ENCODE data around the gene RNASE12. TPM values are rescaled to one million over a fixed set of nuclear protein-coding genes. Genes with fewer than 3 reads are reported as not detected.

RNASE12 gene
- total and polyA plus RNA-seq, 9 of the 15 experiments (the other 6 are each of a cell fraction or from before 2014, with no cell fraction given) = 0.24 TPM; not detected in 8

DNA sequence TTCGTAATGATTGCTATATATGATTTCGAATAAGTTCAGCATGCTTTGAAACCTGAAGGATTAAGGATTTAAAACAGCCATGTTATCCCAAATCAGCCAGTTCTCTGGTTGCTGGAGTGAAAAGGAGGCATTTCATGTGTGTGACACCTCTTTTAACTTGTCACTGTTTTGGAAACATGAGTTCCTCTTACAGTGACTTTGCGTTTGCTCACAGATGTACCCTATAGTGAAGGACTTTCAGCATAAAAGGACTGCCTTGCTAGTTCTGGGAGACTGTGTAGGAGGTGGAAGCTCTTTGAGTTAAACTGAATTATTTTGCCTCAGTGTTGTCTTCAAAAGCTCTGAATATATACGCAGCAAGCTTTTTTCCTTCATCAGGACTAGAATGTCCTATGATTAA is 10.9 kb downstream of the RNASE12 start:
- peak in 1 of 4 experiments; percentile 28 for DNase-seq (ENCODE audit: extremely low read depth in 1 of 4, low spot score in 3 of 4)
- no peak overlapping the region; the same call in 1 of the 2 replicates for H3K4me2 ChIP-seq (ENCODE audit: insufficient read depth, low read length)
- intact Hi-C loops (cut with micrococcal nuclease) (no loop called here), in situ Hi-C loops (cut with MboI) (no loop called here)
- H3K27ac ChIP-seq (ENCODE audit: extremely low read depth, low read depth, low read length) = peak overlapping the region; percentile 42; the same call in 2 of the 3 replicates
- peaks cover 8 to 25% of the 10 kb centered on the region in 2 experiments; a peak in 4 of 5 replicates for H3K4me1 ChIP-seq (replicated peaks in 1 of 2; ENCODE audit: control insufficient read depth in 2 of 2, insufficient read depth in 2 of 2, low read length in 2 of 2)
- no peaks in the 10 kb centered on the region for H3K9me3 ChIP-seq (replicated peaks; ENCODE audit: control insufficient read depth, insufficient read depth, low read depth, low read length)
- BruUV-seq (replicated peaks) = no TSS peak
- no peaks in the 10 kb centered on the region for H3K27me3 ChIP-seq (ENCODE audit: control insufficient read depth in 2 of 2, insufficient read depth in 2 of 2, low read length in 2 of 2)
- ChIA-PET POLR2A (no interaction called here), CTCF (ENCODE audit: low intra/inter-chr PET ratio) (no interaction called here)
- no peaks in the 10 kb centered on the region for H3K36me3 ChIP-seq (ENCODE audit: control insufficient read depth, insufficient read depth, low read length)
- peak; percentile 49 for FAIRE-seq
- H3K4me3 ChIP-seq = no peak overlapping the region
- no peaks in the 10 kb centered on the region for H3K9me1 ChIP-seq (ENCODE audit: control insufficient read depth, insufficient read depth, low read length)
- H3K79me2 ChIP-seq (ENCODE audit: control insufficient read depth, insufficient read depth, low read length) = no peaks in the 10 kb centered on the region
- WGBS (ENCODE audit: insufficient coverage, low coverage, missing lambda C conversion rate) = 63% methylated on average over 4 of the region's 4 CpGs
- ATAC-seq = peak; percentile 72
- H2AFZ ChIP-seq (ENCODE audit: low read depth, low read length) = peak overlapping the region; percentile 71
- H4K20me1 ChIP-seq (replicated peaks; ENCODE audit: control insufficient read depth, insufficient read depth, low read length) = no peaks in the 10 kb centered on the region
- no peak overlapping the region for H3K9ac ChIP-seq (ENCODE audit: insufficient read depth in 1 of 2, low read depth in 2 of 2, low read length in 2 of 2)
- TF ChIP-seq, protein P1, sequence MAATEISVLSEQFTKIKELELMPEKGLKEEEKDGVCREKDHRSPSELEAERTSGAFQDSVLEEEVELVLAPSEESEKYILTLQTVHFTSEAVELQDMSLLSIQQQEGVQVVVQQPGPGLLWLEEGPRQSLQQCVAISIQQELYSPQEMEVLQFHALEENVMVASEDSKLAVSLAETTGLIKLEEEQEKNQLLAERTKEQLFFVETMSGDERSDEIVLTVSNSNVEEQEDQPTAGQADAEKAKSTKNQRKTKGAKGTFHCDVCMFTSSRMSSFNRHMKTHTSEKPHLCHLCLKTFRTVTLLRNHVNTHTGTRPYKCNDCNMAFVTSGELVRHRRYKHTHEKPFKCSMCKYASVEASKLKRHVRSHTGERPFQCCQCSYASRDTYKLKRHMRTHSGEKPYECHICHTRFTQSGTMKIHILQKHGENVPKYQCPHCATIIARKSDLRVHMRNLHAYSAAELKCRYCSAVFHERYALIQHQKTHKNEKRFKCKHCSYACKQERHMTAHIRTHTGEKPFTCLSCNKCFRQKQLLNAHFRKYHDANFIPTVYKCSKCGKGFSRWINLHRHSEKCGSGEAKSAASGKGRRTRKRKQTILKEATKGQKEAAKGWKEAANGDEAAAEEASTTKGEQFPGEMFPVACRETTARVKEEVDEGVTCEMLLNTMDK (IDR thresholded peaks at IDR 0.05; ENCODE audit: borderline replicate concordance, insufficient read depth, low read depth, low read length, poor library complexity, severe bottlenecking) = no peak
- TF ChIP-seq SAP30 (IDR thresholded peaks at IDR 0.05; ENCODE audit: borderline replicate concordance, insufficient read depth, low read depth, low read length, poor library complexity, severe bottlenecking) (no peak), ZNF316 (IDR thresholded peaks at IDR 0.05) (peak; percentile 2; the same call in 1 of the 2 replicates), RCOR1 (IDR thresholded peaks at IDR 0.05; ENCODE audit: borderline replicate concordance in 1 of 2, low read depth in 2 of 2, low read length in 2 of 2) (no peak), GATAD2B (IDR thresholded peaks at IDR 0.05; ENCODE audit: borderline replicate concordance) (no peak), SRSF9 (IDR thresholded peaks at IDR 0.05; ENCODE audit: borderline replicate concordance, low read depth, low read length) (no peak), TRIM28 (IDR thresholded peaks at IDR 0.05) (no peak), MBD2 (IDR thresholded peaks at IDR 0.05; ENCODE audit: borderline replicate concordance, low read depth) (no peak), ZNF143 (CRISPR knock-in tag; IDR thresholded peaks at IDR 0.05) (no peak), RBBP5 (IDR thresholded peaks at IDR 0.05; ENCODE audit: borderline replicate concordance, insufficient read depth, low read length, poor library complexity, severe bottlenecking) (no peak)
- TF ChIP-seq, protein P2, sequence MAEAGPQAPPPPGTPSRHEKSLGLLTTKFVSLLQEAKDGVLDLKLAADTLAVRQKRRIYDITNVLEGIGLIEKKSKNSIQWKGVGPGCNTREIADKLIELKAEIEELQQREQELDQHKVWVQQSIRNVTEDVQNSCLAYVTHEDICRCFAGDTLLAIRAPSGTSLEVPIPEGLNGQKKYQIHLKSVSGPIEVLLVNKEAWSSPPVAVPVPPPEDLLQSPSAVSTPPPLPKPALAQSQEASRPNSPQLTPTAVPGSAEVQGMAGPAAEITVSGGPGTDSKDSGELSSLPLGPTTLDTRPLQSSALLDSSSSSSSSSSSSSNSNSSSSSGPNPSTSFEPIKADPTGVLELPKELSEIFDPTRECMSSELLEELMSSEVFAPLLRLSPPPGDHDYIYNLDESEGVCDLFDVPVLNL (CRISPR knock-in tag; IDR thresholded peaks at IDR 0.05; ENCODE audit: low read depth) = no peak
- TF ChIP-seq, protein P3, sequence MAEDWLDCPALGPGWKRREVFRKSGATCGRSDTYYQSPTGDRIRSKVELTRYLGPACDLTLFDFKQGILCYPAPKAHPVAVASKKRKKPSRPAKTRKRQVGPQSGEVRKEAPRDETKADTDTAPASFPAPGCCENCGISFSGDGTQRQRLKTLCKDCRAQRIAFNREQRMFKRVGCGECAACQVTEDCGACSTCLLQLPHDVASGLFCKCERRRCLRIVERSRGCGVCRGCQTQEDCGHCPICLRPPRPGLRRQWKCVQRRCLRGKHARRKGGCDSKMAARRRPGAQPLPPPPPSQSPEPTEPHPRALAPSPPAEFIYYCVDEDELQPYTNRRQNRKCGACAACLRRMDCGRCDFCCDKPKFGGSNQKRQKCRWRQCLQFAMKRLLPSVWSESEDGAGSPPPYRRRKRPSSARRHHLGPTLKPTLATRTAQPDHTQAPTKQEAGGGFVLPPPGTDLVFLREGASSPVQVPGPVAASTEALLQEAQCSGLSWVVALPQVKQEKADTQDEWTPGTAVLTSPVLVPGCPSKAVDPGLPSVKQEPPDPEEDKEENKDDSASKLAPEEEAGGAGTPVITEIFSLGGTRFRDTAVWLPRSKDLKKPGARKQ (CRISPR knock-in tag; IDR thresholded peaks at IDR 0.05) = no peak
- TF ChIP-seq, protein P4, sequence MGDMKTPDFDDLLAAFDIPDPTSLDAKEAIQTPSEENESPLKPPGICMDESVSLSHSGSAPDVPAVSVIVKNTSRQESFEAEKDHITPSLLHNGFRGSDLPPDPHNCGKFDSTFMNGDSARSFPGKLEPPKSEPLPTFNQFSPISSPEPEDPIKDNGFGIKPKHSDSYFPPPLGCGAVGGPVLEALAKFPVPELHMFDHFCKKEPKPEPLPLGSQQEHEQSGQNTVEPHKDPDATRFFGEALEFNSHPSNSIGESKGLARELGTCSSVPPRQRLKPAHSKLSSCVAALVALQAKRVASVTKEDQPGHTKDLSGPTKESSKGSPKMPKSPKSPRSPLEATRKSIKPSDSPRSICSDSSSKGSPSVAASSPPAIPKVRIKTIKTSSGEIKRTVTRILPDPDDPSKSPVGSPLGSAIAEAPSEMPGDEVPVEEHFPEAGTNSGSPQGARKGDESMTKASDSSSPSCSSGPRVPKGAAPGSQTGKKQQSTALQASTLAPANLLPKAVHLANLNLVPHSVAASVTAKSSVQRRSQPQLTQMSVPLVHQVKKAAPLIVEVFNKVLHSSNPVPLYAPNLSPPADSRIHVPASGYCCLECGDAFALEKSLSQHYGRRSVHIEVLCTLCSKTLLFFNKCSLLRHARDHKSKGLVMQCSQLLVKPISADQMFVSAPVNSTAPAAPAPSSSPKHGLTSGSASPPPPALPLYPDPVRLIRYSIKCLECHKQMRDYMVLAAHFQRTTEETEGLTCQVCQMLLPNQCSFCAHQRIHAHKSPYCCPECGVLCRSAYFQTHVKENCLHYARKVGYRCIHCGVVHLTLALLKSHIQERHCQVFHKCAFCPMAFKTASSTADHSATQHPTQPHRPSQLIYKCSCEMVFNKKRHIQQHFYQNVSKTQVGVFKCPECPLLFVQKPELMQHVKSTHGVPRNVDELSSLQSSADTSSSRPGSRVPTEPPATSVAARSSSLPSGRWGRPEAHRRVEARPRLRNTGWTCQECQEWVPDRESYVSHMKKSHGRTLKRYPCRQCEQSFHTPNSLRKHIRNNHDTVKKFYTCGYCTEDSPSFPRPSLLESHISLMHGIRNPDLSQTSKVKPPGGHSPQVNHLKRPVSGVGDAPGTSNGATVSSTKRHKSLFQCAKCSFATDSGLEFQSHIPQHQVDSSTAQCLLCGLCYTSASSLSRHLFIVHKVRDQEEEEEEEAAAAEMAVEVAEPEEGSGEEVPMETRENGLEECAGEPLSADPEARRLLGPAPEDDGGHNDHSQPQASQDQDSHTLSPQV (IDR thresholded peaks at IDR 0.05) = 0 out of 2 replicates have a peak, but pooled peaks have one; percentile 44

Data from K562 (cell line).